SK-N-MC (cell line): ENCODE data around the gene CDH4.
"Not testable (repeated sequence)": the region's sequence is repeated elsewhere in the genome, so short reads cannot be mapped to it uniquely, and the experiment has no call there.

Experiments
- DNase-seq: peaks from one replicate; pipeline ENCODE4 v3.0.0-alpha.2; 2011; ENCODE audit warnings: low read depth, low spot score
- H3K27ac ChIP-seq: fragments of 200-600 bp; sonication (generic); 2 replicates; pipeline ENCODE4 v1.5.1; 2016; ENCODE audit warnings: mixed run types
- H3K36me3 ChIP-seq: fragments of 200-600 bp; sonication (generic); 2 replicates; pipeline ENCODE4 v1.6.1; 2017; ENCODE audit warnings: antibody characterized with exemption, low read length, mixed read lengths; ENCODE audit not compliant: insufficient read depth
- H3K4me3 ChIP-seq: fragments of 200-600 bp; sonication (generic); 2 replicates; pipeline ENCODE4 v1.5.1; 2016
- H3K9ac ChIP-seq: fragments of 200-600 bp; sonication (generic); 2 replicates; pipeline ENCODE4 v1.8.0; 2017; ENCODE audit warnings: mixed run types, mixed read lengths; ENCODE audit not compliant: insufficient read length
- H3K9me3 ChIP-seq: fragments of 200-600 bp; sonication (generic); 2 replicates; pipeline ENCODE4 v1.6.1; 2017; ENCODE audit warnings: low read depth, mild to moderate bottlenecking, antibody characterized with exemption, low read length, moderate library complexity, mixed read lengths
- EZH2 ChIP-seq: fragments of 200-600 bp; sonication (generic); IDR thresholded peaks from one replicate; pipeline ENCODE4 v1.6.1; 2017; ENCODE audit warnings: antibody characterized with exemption
- FOXP2 ChIP-seq: optimal IDR thresholded peaks from 2 replicates; pipeline ENCODE3; 2011; ENCODE audit warnings: mild to moderate bottlenecking, moderate library complexity; ENCODE audit not compliant: insufficient read depth; ENCODE audit errors: extremely low read length, control extremely low read depth
- POLR2AphosphoS5 ChIP-seq: IDR thresholded peaks from 2 replicates; pipeline ENCODE4 v1.6.1; 2012; ENCODE audit warnings: mild to moderate bottlenecking, low read depth, low read length, borderline replicate concordance

Gene CDH4

GRCh38 chr20:61271312-61272231 is 19.5 kb downstream of the CDH4 start:
- no peak overlapping the region for H3K4me3 ChIP-seq
- DNase-seq: no peak
- H3K9ac ChIP-seq: no peak overlapping the region
- no peaks in the 10 kb centered on the region for H3K9me3 ChIP-seq
- H3K27ac ChIP-seq: no peak overlapping the region
- TF ChIP-seq FOXP2 (no peak), POLR2AphosphoS5 (no peak), EZH2 (no peak)
- H3K36me3 ChIP-seq: no peaks in the 10 kb centered on the region; the same call in 1 of the 2 replicates

DNA sequence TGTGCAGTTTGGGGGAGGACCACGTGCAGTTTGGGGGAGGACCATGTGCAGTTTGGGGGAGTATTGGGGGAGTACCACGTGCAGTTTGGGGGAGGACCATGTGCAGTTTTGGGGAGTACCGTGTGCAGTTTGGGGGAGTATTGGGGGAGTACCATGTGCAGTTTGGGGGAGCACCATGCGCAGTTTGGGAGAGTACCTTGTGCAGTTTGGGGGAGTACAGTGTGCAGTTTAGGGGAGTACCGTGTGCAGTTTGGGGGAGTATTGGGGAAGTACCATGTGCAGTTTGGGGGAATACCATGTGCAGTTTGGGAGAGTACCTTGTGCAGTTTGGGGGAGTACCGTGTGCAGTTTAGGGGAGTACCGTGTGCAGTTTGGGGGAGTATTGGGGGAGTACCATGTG is 21.0 kb downstream of the CDH4 start:
- H3K36me3 ChIP-seq, H3K4me3 ChIP-seq, DNase-seq, H3K9ac ChIP-seq, H3K27ac ChIP-seq, H3K9me3 ChIP-seq: not testable (repeated sequence)

GRCh38 chr20:61273666-61274065 is 21.6 kb downstream of the CDH4 start:
- H3K4me3 ChIP-seq, H3K9me3 ChIP-seq, H3K9ac ChIP-seq, H3K36me3 ChIP-seq, DNase-seq, H3K27ac ChIP-seq: not testable (repeated sequence)

GRCh38 chr20:61274326-61274725 is 22.3 kb downstream of the CDH4 start:
- no peaks in the 10 kb centered on the region for H3K9me3 ChIP-seq
- no peak overlapping the region for H3K9ac ChIP-seq
- no peaks in the 10 kb centered on the region for H3K36me3 ChIP-seq
- H3K27ac ChIP-seq: no peak overlapping the region
- DNase-seq: no peak
- TF ChIP-seq EZH2 (no peak), POLR2AphosphoS5 (no peak), FOXP2 (no peak)
- H3K4me3 ChIP-seq: no peak overlapping the region

DNA sequence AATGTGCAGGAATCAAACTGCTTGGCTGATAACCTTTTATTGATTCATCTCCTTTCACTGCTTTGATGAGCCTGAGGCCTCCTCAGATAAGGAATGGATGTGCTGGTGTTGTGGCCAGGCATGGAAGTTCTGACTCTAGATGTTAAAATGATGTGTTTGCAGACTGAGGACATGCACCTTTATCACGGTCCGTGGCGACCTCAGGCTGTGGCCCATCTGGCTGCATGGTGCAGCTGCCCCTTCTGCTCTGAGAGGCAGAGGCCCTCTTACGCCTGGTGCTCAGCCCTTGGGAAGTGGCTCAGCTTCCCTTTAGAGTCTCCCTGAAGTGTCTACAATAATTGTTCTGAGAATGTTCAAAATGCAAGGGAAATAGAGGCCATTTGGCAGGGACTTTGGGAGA is 26.2 kb downstream of the CDH4 start:
- TF ChIP-seq FOXP2 (no peak), POLR2AphosphoS5 (no peak), EZH2 (no peak)
- Histone ChIP-seq H3K36me3 (no peaks in the 10 kb centered on the region), H3K9ac (no peak overlapping the region), H3K27ac (no peak overlapping the region), H3K4me3 (no peak overlapping the region), H3K9me3 (no peaks in the 10 kb centered on the region)
- DNase-seq: no peak

DNA sequence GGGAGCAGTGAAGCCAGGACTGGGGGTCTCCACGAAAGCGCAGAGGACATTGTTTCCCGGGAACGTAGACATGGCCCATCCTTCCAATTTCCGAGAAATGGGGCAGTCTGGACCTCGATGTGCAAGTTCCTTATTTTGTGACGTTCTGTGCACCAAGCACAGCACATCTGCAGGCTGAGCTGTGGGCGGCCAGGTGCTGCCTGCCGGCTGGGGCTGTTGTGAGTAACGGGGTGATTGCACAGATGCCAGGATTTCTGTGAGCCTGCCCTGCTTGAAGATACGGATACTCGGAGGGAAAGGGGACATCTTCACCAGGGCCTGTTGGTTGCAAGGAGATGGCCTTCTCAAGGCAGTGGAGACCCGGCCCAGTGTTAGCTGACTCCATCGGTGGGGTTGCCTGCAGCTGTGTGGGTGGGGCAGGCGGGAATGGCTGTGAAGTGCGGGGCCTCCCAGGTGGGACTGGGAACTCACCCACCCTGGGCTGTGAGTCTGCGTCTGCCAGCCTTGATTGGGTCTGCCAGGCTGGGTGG is 27.6 kb downstream of the CDH4 start:
- no peak for DNase-seq
- Histone ChIP-seq H3K27ac (no peak overlapping the region), H3K4me3 (no peak overlapping the region), H3K36me3 (no peaks in the 10 kb centered on the region), H3K9ac (no peak overlapping the region), H3K9me3 (no peaks in the 10 kb centered on the region)
- no peak for TF ChIP-seq POLR2AphosphoS5

- TF ChIP-seq POLR2AphosphoS5: no peak
- no peak for TF ChIP-seq FOXP2
- TF ChIP-seq EZH2: no peak
- H3K9ac ChIP-seq: no peak overlapping the region
- DNase-seq: no peak
- no peak overlapping the region for H3K4me3 ChIP-seq
- no peaks in the 10 kb centered on the region for H3K36me3 ChIP-seq
- no peak overlapping the region for H3K27ac ChIP-seq
- no peaks in the 10 kb centered on the region for H3K9me3 ChIP-seq
These were observed 28.3 kb downstream of the CDH4 start for GRCh38 chr20:61280217-61280980.

- DNase-seq: no peak
- H3K36me3 ChIP-seq: no peaks in the 10 kb centered on the region
- no peaks in the 10 kb centered on the region for H3K9me3 ChIP-seq
- H3K9ac ChIP-seq: no peak overlapping the region
- no peak overlapping the region for H3K27ac ChIP-seq
- no peak overlapping the region for H3K4me3 ChIP-seq
- TF ChIP-seq POLR2AphosphoS5 (no peak), FOXP2 (no peak), EZH2 (no peak)
These were observed 29.3 kb downstream of the CDH4 start for GRCh38 chr20:61281286-61281795.
